ENCODE measurements around the gene DUSP9.

- TF ChIP-seq CTCF (IDR thresholded peaks at IDR 0.05; ENCODE audit: low read depth, low read length, poor library complexity, severe bottlenecking), result no peak
- no peak for TF ChIP-seq EZH2phosphoT487 (IDR thresholded peaks at IDR 0.05; ENCODE audit: borderline replicate concordance, low read length)
These were observed 43.5 kb downstream of the DUSP9 start for GRCh38 chrX:153690466-153690865.

All from DOHH2 (cell line).